SK-N-SH (cell line): Measurements from ENCODE around the gene EVPL. TPM values are rescaled to one million over a fixed set of nuclear protein-coding genes. Genes with fewer than 3 reads are reported as not detected.

Experiments
- CTCF ChIA-PET: fragments of 300-600, 350-600 bp; formaldehyde crosslinking; extraction: SDS; loops from one replicate; lab custom pipeline; 2021; lab: Yijun Ruan, JAX
- POLR2A ChIA-PET: fragments of 350-600 bp; sonication (Branson Sonifier 250); formaldehyde crosslinking; extraction: SDS; loops from one replicate; lab custom pipeline; 2020; ENCODE audit warnings: antibody characterized with exemption, inconsistent platforms; lab: Yijun Ruan, JAX
- DNase-seq: peaks from one replicate; pipeline ENCODE4 v3.0.0; 2012
- H2AFZ ChIP-seq: fragments of 200-600 bp; sonication (generic); 2 replicates; pipeline ENCODE4 v1.8.1; 2016; ENCODE audit warnings: antibody characterized with exemption, mild to moderate bottlenecking, low read depth
- H3F3A ChIP-seq: fragments of 200-600 bp; sonication (generic); replicated peaks from 2 replicates; pipeline ENCODE3; 2016; ENCODE audit warnings: antibody characterized with exemption, mild to moderate bottlenecking; ENCODE audit not compliant: insufficient read depth
- H3K27ac ChIP-seq, 2 experiments: fragments of 200-500 bp in 1 of 2; fragments of 200-600 bp in 1 of 2; sonication (Bioruptor generic) in 1 of 2; sonication (generic), shearing (Covaris generic) in 1 of 2; 2 replicates each; pipeline versions ENCODE4 v1.5.1 to v1.6.1; 2014 to 2016; ENCODE audit warnings: low read depth in 2 of 2, inconsistent platforms in 1 of 2, low read length in 1 of 2, mild to moderate bottlenecking in 1 of 2, mixed read lengths in 1 of 2
- H3K27me3 ChIP-seq: fragments of 200-600 bp; sonication (generic), shearing (Covaris generic); 2 replicates; pipeline ENCODE4 v1.6.1; 2016; ENCODE audit warnings: mixed run types; ENCODE audit not compliant: insufficient read depth
- H3K36me3 ChIP-seq, 2 experiments: fragments of 200-500 bp in 1 of 2; fragments of 200-600 bp in 1 of 2; sonication (Bioruptor generic) in 1 of 2; sonication (generic) in 1 of 2; replicated peaks in 1 of 2; 2 replicates each; pipeline versions ENCODE3 to v1.5.1; 2014 to 2016; ENCODE audit warnings: low read length in 1 of 2, mild to moderate bottlenecking in 1 of 2; ENCODE audit not compliant: insufficient read depth in 2 of 2, control insufficient read depth in 1 of 2
- H3K4me1 ChIP-seq, 2 experiments: fragments of 200-500 bp in 1 of 2; fragments of 200-600 bp in 1 of 2; sonication (Bioruptor generic) in 1 of 2; sonication (generic), shearing (Covaris generic) in 1 of 2; 2 replicates each; pipeline versions ENCODE4 v1.5.1 to v1.6.1; 2014 to 2016; ENCODE audit warnings: low read depth in 1 of 2, low read length in 1 of 2, mixed run types in 1 of 2; ENCODE audit not compliant: insufficient read depth in 2 of 2, control insufficient read depth in 1 of 2
- H3K4me2 ChIP-seq: fragments of 200-600 bp; sonication (generic), shearing (Covaris generic); 2 replicates; pipeline ENCODE4 v1.6.1; 2017; ENCODE audit warnings: mixed run types
- H3K4me3 ChIP-seq, 2 experiments: fragments of 200-500 bp in 1 of 2; fragments of 200-600 bp in 1 of 2; sonication (Bioruptor generic) in 1 of 2; sonication (generic), shearing (Covaris generic) in 1 of 2; 2 replicates each; pipeline versions ENCODE4 v1.5.1 to v1.8.1; 2014 to 2016; ENCODE audit warnings: low read depth in 2 of 2, inconsistent platforms in 1 of 2, low read length in 1 of 2, mild to moderate bottlenecking in 1 of 2, mixed read lengths in 1 of 2, moderate library complexity in 1 of 2
- H3K79me2 ChIP-seq: fragments of 200-600 bp; sonication (generic); 2 replicates; pipeline ENCODE4 v1.8.1; 2017; ENCODE audit warnings: mild to moderate bottlenecking; ENCODE audit not compliant: insufficient read depth
- H3K9ac ChIP-seq: fragments of 200-600 bp; sonication (generic); 2 replicates; pipeline ENCODE4 v1.6.1; 2017; ENCODE audit warnings: mixed run types
- H3K9me2 ChIP-seq: fragments of 200-600 bp; sonication (generic); 2 replicates; pipeline ENCODE4 v1.6.1; 2017; ENCODE audit warnings: mixed run types
- H3K9me3 ChIP-seq: fragments of 200-600 bp; sonication (generic); 2 replicates; pipeline ENCODE4 v1.6.1; 2017; ENCODE audit warnings: mixed run types, mild to moderate bottlenecking, moderate library complexity
- H4K20me1 ChIP-seq: fragments of 200-600 bp; sonication (generic); 2 replicates; pipeline ENCODE4 v1.6.1; 2017; ENCODE audit warnings: mild to moderate bottlenecking, mixed run types; ENCODE audit not compliant: insufficient read depth
- CHD2 ChIP-seq: fragments of 150-350 bp; IDR thresholded peaks from 2 replicates; pipeline ENCODE4 v1.6.1; 2018; ENCODE audit warnings: low read length; ENCODE audit not compliant: partially characterized antibody
- FOXJ3 ChIP-seq: sonication (generic); formaldehyde crosslinking; IDR thresholded peaks from 2 replicates; pipeline ENCODE4 v1.5.1; 2020; ENCODE audit warnings: mild to moderate bottlenecking, missing genetic modification reagents
- FOXM1 ChIP-seq: IDR thresholded peaks from 2 replicates; pipeline ENCODE4 v1.4.0; 2012; ENCODE audit warnings: low read depth, mild to moderate bottlenecking
- JUND ChIP-seq: IDR thresholded peaks from 2 replicates; pipeline ENCODE4 v1.4.0; 2012
- NFIC ChIP-seq: IDR thresholded peaks from 2 replicates; pipeline ENCODE4 v1.4.0; 2012; ENCODE audit warnings: borderline replicate concordance
- POLR2AphosphoS5 ChIP-seq: IDR thresholded peaks from 2 replicates; pipeline ENCODE4 v1.6.1; 2012; ENCODE audit warnings: low read depth, low read length
- RAD21 ChIP-seq: IDR thresholded peaks from 2 replicates; pipeline ENCODE4 v1.6.1; 2012; ENCODE audit warnings: mild to moderate bottlenecking, low read length
- RCOR1 ChIP-seq: fragments of 150-350 bp; IDR thresholded peaks from 2 replicates; pipeline ENCODE4 v1.6.1; 2017; ENCODE audit warnings: antibody characterized with exemption, low read length
- RFX5 ChIP-seq: IDR thresholded peaks from 2 replicates; pipeline ENCODE4 v1.6.1; 2012; ENCODE audit warnings: mild to moderate bottlenecking, improper control_type of control experiment, low read length
- RXRA ChIP-seq: IDR thresholded peaks from 2 replicates; pipeline ENCODE4 v1.4.0; 2012; ENCODE audit warnings: low read depth, mild to moderate bottlenecking, borderline replicate concordance
- SIN3A ChIP-seq: IDR thresholded peaks from 2 replicates; pipeline ENCODE4 v1.6.1; 2012; ENCODE audit warnings: low read depth, mild to moderate bottlenecking, low read length, moderate library complexity, borderline replicate concordance
- SMC3 ChIP-seq: IDR thresholded peaks from 2 replicates; pipeline ENCODE4 v1.6.1; 2012; ENCODE audit warnings: low read depth, low read length, improper control_type of control experiment
- TAF1 ChIP-seq: IDR thresholded peaks from 2 replicates; pipeline ENCODE4 v1.6.1; 2012; ENCODE audit warnings: low read depth, mild to moderate bottlenecking, low read length, moderate library complexity, borderline replicate concordance
- YY1 ChIP-seq: IDR thresholded peaks from 2 replicates; pipeline ENCODE4 v1.4.0; 2012; ENCODE audit warnings: low read depth, mild to moderate bottlenecking
- WGBS: methylation state at CpG from one replicate; pipeline ENCODE4 v1.1.6; 2017; ENCODE audit warnings: low lambda C conversion rate; 5-methylcytosine and 5-hydroxymethylcytosine counted together
- polyA plus RNA-seq, 3 experiments: library from polyadenylated mRNA; depleted of rRNA; stranded (reverse); fragments of >200 nt; gene quantifications; 2 replicates each; pipeline ENCODE4 v1.2.3, GENCODE V29; 2012
- TF ChIP-seq, protein P1 (sequence below): IDR thresholded peaks from 2 replicates; pipeline ENCODE4 v1.6.1; 2012; ENCODE audit warnings: mild to moderate bottlenecking, low read depth, low read length, moderate library complexity
- TF ChIP-seq, protein P2 (sequence below): IDR thresholded peaks from 2 replicates; pipeline ENCODE4; 2012
- TF ChIP-seq, protein P3 (sequence below): IDR thresholded peaks from 2 replicates; pipeline ENCODE4 v1.4.0; 2012; ENCODE audit warnings: low read depth
- TF ChIP-seq, protein P4 (sequence below): fragments of 150-350 bp; IDR thresholded peaks from 2 replicates; pipeline ENCODE4 v1.6.1; 2016; ENCODE audit warnings: mild to moderate bottlenecking, low read depth, low read length
- TF ChIP-seq, protein P5 (sequence below): IDR thresholded peaks from 2 replicates; pipeline ENCODE4 v1.4.0; 2012; ENCODE audit warnings: low read depth, borderline replicate concordance

Gene EVPL
- polyA plus RNA-seq, 1 of the 3 experiments (the other 2 are of a cell fraction), result 0.23 TPM

DNA sequence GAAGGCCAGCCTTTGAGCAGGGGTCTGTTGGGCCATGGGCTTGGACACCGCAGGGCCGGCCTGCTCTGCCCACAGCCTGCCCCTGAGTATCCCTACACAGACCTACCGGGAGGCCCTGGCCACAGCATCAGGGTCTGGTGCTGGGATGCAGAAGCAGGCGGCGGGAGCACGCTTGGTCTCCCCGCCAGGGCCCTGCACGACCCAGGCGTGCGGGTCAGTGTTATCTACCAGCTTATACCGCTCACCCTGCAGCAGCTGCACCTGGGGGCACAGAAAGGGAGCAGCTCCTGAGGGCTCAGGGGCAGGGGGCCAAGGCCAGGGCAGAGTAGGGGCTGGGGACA is 8.8 kb downstream of the EVPL start:
- peak; percentile 61 for DNase-seq
- TF ChIP-seq RCOR1 (no peak), SMC3 (no peak), RFX5 (no peak), JUND (no peak), FOXJ3 (no peak)
- TF ChIP-seq, protein P1, sequence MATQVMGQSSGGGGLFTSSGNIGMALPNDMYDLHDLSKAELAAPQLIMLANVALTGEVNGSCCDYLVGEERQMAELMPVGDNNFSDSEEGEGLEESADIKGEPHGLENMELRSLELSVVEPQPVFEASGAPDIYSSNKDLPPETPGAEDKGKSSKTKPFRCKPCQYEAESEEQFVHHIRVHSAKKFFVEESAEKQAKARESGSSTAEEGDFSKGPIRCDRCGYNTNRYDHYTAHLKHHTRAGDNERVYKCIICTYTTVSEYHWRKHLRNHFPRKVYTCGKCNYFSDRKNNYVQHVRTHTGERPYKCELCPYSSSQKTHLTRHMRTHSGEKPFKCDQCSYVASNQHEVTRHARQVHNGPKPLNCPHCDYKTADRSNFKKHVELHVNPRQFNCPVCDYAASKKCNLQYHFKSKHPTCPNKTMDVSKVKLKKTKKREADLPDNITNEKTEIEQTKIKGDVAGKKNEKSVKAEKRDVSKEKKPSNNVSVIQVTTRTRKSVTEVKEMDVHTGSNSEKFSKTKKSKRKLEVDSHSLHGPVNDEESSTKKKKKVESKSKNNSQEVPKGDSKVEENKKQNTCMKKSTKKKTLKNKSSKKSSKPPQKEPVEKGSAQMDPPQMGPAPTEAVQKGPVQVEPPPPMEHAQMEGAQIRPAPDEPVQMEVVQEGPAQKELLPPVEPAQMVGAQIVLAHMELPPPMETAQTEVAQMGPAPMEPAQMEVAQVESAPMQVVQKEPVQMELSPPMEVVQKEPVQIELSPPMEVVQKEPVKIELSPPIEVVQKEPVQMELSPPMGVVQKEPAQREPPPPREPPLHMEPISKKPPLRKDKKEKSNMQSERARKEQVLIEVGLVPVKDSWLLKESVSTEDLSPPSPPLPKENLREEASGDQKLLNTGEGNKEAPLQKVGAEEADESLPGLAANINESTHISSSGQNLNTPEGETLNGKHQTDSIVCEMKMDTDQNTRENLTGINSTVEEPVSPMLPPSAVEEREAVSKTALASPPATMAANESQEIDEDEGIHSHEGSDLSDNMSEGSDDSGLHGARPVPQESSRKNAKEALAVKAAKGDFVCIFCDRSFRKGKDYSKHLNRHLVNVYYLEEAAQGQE, result no peak
- TF ChIP-seq, protein P2, sequence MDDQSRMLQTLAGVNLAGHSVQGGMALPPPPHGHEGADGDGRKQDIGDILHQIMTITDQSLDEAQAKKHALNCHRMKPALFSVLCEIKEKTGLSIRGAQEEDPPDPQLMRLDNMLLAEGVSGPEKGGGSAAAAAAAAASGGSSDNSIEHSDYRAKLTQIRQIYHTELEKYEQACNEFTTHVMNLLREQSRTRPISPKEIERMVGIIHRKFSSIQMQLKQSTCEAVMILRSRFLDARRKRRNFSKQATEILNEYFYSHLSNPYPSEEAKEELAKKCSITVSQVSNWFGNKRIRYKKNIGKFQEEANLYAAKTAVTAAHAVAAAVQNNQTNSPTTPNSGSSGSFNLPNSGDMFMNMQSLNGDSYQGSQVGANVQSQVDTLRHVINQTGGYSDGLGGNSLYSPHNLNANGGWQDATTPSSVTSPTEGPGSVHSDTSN, result no peak
- CTCF ChIA-PET, result interaction anchor here (0.6 to 14.6 kb wide), 15 partner anchors 8 to 281 kb away, joined by 3 to 231 read pairs (median 4); partner anchors contain the start of genes CDK3, EVPL, GALR2 and MRPL38
- no peak overlapping the region for H3K27ac ChIP-seq
- peaks cover 9% of the 10 kb centered on the region for H3F3A ChIP-seq
- H3K4me3 ChIP-seq, result no peak overlapping the region
- no peaks in the 10 kb centered on the region for H3K36me3 ChIP-seq
- WGBS, result 87% methylated on average over 9 of the region's 11 CpGs
- POLR2A ChIA-PET, result interaction anchor here (0.8 to 1.1 kb wide), 2 partner anchors 11 to 61 kb away, joined by 3 read pairs; partner anchors contain the start of gene ZACN
- no peaks in the 10 kb centered on the region for H3K27me3 ChIP-seq
- no peaks in the 10 kb centered on the region for H3K9me3 ChIP-seq
- no peaks in the 10 kb centered on the region for H3K79me2 ChIP-seq
- no peak overlapping the region for H3K4me2 ChIP-seq
- H3K9me2 ChIP-seq, result no peaks in the 10 kb centered on the region
- H2AFZ ChIP-seq, result no peak overlapping the region
- no peak overlapping the region for H3K9ac ChIP-seq
- H4K20me1 ChIP-seq, result no peaks in the 10 kb centered on the region
- H3K4me1 ChIP-seq, result peaks cover 10 to 13% of the 10 kb centered on the region in 2 experiments; a peak in 2 of 4 replicates

DNA sequence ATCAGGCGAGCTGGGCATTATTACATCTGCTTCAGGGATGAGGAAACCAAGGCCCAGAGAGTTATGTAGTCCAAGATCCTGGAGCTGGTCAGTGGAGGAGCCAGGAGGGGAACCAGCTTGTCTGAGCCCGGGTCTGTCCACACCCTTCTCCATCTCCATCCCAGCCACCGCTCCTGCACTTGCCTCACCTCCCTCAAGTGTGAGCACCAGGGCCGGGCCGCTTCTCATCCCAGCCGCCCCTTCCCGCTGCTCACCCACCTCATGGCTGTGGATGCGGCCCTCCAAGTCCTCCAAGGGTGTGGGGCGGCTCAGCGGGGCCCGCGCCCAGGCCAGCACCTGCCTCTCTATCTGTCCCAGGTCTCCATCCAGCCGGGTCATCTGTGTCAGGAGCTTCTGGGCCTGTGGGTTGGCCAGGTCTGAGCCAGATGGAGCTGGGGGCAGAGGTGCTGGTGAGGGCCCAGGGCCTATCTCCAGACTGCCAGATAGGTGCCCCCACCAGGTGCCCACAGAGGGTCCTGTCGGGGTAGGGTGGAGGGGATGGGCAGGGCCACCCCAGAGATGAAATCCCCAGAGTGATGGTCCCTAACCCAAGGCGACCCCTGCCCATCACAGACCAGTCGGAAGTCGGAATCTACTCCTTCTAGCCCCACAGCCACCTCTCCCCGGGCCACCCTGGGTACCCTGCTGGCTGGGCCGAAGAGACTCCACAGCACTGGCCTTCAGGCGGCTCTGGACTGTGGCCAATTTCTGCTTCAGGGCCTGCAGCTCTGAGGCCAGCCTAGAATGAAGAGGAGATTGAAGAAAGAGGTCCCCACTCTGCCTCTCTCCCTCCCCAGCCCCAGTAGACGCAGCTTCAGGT is 9.4 kb downstream of the EVPL start:
- Histone ChIP-seq H4K20me1 (no peaks in the 10 kb centered on the region), H3K4me1 (peaks cover 10 to 13% of the 10 kb centered on the region in 2 experiments; a peak in 2 of 4 replicates), H3K79me2 (no peaks in the 10 kb centered on the region), H3K36me3 (no peaks in the 10 kb centered on the region), H3K4me3 (no peak overlapping the region), H3K9me3 (no peaks in the 10 kb centered on the region), H3K9ac (no peak overlapping the region), H3K4me2 (no peak overlapping the region), H3K9me2 (no peaks in the 10 kb centered on the region), H3F3A (peaks cover 9% of the 10 kb centered on the region), H3K27me3 (no peaks in the 10 kb centered on the region), H3K27ac (no peak overlapping the region), H2AFZ (no peak overlapping the region)
- POLR2A ChIA-PET, result interaction anchor here (0.8 to 1.1 kb wide), 2 partner anchors 11 to 61 kb away, joined by 3 read pairs; partner anchors contain the start of gene ZACN
- 79% methylated on average over 17 of the region's 21 CpGs for WGBS
- CTCF ChIA-PET, result interaction anchor here (0.6 to 14.6 kb wide), 19 partner anchors 8 to 282 kb away, joined by 3 to 231 read pairs (median 3); partner anchors contain the start of genes CDK3, EVPL, GALR2 and MRPL38
- no peak for DNase-seq
- TF ChIP-seq CHD2, result no peak
- no peak for TF ChIP-seq SIN3A
- TF ChIP-seq, protein P3, sequence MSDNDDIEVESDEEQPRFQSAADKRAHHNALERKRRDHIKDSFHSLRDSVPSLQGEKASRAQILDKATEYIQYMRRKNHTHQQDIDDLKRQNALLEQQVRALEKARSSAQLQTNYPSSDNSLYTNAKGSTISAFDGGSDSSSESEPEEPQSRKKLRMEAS, result no peak
- TF ChIP-seq YY1, result no peak
- TF ChIP-seq, protein P4, sequence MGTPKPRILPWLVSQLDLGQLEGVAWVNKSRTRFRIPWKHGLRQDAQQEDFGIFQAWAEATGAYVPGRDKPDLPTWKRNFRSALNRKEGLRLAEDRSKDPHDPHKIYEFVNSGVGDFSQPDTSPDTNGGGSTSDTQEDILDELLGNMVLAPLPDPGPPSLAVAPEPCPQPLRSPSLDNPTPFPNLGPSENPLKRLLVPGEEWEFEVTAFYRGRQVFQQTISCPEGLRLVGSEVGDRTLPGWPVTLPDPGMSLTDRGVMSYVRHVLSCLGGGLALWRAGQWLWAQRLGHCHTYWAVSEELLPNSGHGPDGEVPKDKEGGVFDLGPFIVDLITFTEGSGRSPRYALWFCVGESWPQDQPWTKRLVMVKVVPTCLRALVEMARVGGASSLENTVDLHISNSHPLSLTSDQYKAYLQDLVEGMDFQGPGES, result no peak
- no peak for TF ChIP-seq RAD21
- no peak for TF ChIP-seq POLR2AphosphoS5
- TF ChIP-seq NFIC, result no peak
- TF ChIP-seq, protein P5, sequence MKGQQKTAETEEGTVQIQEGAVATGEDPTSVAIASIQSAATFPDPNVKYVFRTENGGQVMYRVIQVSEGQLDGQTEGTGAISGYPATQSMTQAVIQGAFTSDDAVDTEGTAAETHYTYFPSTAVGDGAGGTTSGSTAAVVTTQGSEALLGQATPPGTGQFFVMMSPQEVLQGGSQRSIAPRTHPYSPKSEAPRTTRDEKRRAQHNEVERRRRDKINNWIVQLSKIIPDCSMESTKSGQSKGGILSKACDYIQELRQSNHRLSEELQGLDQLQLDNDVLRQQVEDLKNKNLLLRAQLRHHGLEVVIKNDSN, result no peak
- TF ChIP-seq TAF1, result no peak
- TF ChIP-seq FOXM1, result no peak
- TF ChIP-seq RCOR1, result no peak
- no peak for TF ChIP-seq RXRA
